H1 (cell line): ENCODE measurements around the gene OR4E2. TPM values are rescaled to one million over a fixed set of nuclear protein-coding genes. Genes with fewer than 3 reads are reported as not detected.

Experiments
- CTCF ChIA-PET: fragments of 300-600 bp; sonication (Branson Sonifier 250); formaldehyde crosslinking; loops from one replicate; lab custom pipeline; 2021; ENCODE audit not compliant: partially characterized antibody; lab: Charles Lee
- POLR2A ChIA-PET: fragments of 300-600 bp; sonication (Branson Sonifier 250); formaldehyde crosslinking; loops from one replicate; lab custom pipeline; 2021; ENCODE audit warnings: inconsistent platforms; ENCODE audit not compliant: partially characterized antibody; lab: Charles Lee
- DNase-seq, 2 experiments: peaks; one replicate each; pipeline versions ENCODE4 v3.0.0 to v3.0.0-alpha.2; 2010 to 2022; ENCODE audit warnings: low spot score in 2 of 2, low read depth in 1 of 2, mixed read lengths in 1 of 2
- FAIRE-seq: peaks from 2 replicates; lab custom pipeline; 2011; peaks lifted over from hg19 to GRCh38; lab: Jason Lieb, UNC
- H2AFZ ChIP-seq: 2 replicates; pipeline ENCODE4 v1.8.1; 2012; ENCODE audit warnings: low read length, inconsistent platforms
- H2AK5ac ChIP-seq: 2 replicates; pipeline ENCODE4 v1.6.1; 2013; ENCODE audit warnings: low read depth, low read length
- H2BK120ac ChIP-seq: replicated peaks from 2 replicates; pipeline ENCODE3; 2013; ENCODE audit warnings: low read depth, low read length, inconsistent platforms
- H2BK12ac ChIP-seq: 2 replicates; pipeline ENCODE4 v1.6.1; 2013; ENCODE audit warnings: low read depth, low read length
- H2BK15ac ChIP-seq: 2 replicates; pipeline ENCODE4 v1.6.1; 2013; ENCODE audit warnings: low read length
- H2BK20ac ChIP-seq: 2 replicates; pipeline ENCODE4 v1.6.1; 2013; ENCODE audit warnings: low read length
- H2BK5ac ChIP-seq: 2 replicates; pipeline ENCODE4 v1.6.1; 2013; ENCODE audit warnings: low read depth, low read length
- H3K14ac ChIP-seq: 2 replicates; pipeline ENCODE4 v1.6.1; 2013; ENCODE audit warnings: inconsistent platforms; ENCODE audit not compliant: insufficient read length
- H3K18ac ChIP-seq: 2 replicates; pipeline ENCODE4 v1.6.1; 2013; ENCODE audit warnings: low read length; ENCODE audit errors: extremely low read depth
- H3K23ac ChIP-seq: 2 replicates; pipeline ENCODE4 v1.6.1; 2013; ENCODE audit warnings: inconsistent platforms; ENCODE audit not compliant: insufficient read length
- H3K23me2 ChIP-seq: 2 replicates; pipeline ENCODE4 v1.6.1; 2013; ENCODE audit warnings: low read depth, low read length
- H3K27ac ChIP-seq: 2 replicates; pipeline ENCODE4 v1.6.1; 2011; ENCODE audit warnings: low read depth, low read length, inconsistent platforms
- H3K27me3 ChIP-seq, 4 experiments: replicated peaks in 1 of 4; 1 replicate in 1 of 4; 2 replicates in 3 of 4; pipeline versions ENCODE4 v1.6.1 to v1.8.1; 2011 to 2013; ENCODE audit warnings: low read length in 3 of 4, mild to moderate bottlenecking in 3 of 4, inconsistent platforms in 2 of 4, mixed read lengths in 2 of 4, moderate library complexity in 1 of 4; ENCODE audit not compliant: control insufficient read depth in 3 of 4, insufficient read depth in 3 of 4; ENCODE audit errors: extremely low read depth in 1 of 4
- H3K36me3 ChIP-seq, 4 experiments: 2 replicates each; pipeline versions ENCODE4 v1.6.1 to v1.8.1; 2011 to 2013; ENCODE audit warnings: mild to moderate bottlenecking in 4 of 4, low read length in 3 of 4, moderate library complexity in 2 of 4, control low read depth in 1 of 4, inconsistent platforms in 1 of 4; ENCODE audit not compliant: insufficient read depth in 4 of 4, control insufficient read depth in 2 of 4
- H3K4ac ChIP-seq: replicated peaks from 2 replicates; pipeline ENCODE3; 2013; ENCODE audit warnings: low read length, low read depth, mixed read lengths, inconsistent platforms; ENCODE audit not compliant: insufficient read length
- H3K4me1 ChIP-seq, 4 experiments: replicated peaks in 1 of 4; 1 replicate in 1 of 4; 2 replicates in 3 of 4; pipeline versions ENCODE4 v1.6.1 to v1.8.1; 2011 to 2013; ENCODE audit warnings: low read length in 3 of 4, inconsistent platforms in 2 of 4, mixed read lengths in 1 of 4; ENCODE audit not compliant: insufficient read depth in 4 of 4, control insufficient read depth in 3 of 4
- H3K4me2 ChIP-seq, 2 experiments: 2 replicates each; pipeline versions ENCODE4 v1.6.1 to v1.8.1; 2011 to 2013; ENCODE audit warnings: low read depth in 2 of 2, low read length in 2 of 2, control low read depth in 1 of 2, inconsistent platforms in 1 of 2, mild to moderate bottlenecking in 1 of 2; ENCODE audit not compliant: insufficient read depth in 1 of 2
- H3K4me3 ChIP-seq, 4 experiments: fragments of 200-600, 300-600 bp in 1 of 4; sonication (generic), shearing (Covaris generic), sonication (Bioruptor Twin) in 1 of 4; 2 replicates each; pipeline versions ENCODE4 v1.5.1 to v1.8.1; 2011 to 2016; ENCODE audit warnings: low read length in 4 of 4, low read depth in 3 of 4, control low read depth in 2 of 4, inconsistent platforms in 2 of 4, mild to moderate bottlenecking in 2 of 4, mixed read lengths in 1 of 4, moderate library complexity in 1 of 4; ENCODE audit not compliant: insufficient read depth in 2 of 4; ENCODE audit errors: extremely low read depth in 1 of 4
- H3K56ac ChIP-seq: replicated peaks from 2 replicates; pipeline ENCODE3; 2013; ENCODE audit warnings: low read depth, mild to moderate bottlenecking, mixed read lengths, low read length, inconsistent platforms; ENCODE audit not compliant: insufficient read length
- H3K79me1 ChIP-seq: 2 replicates; pipeline ENCODE4 v1.6.1; 2013; ENCODE audit warnings: low read depth, low read length, control low read depth
- H3K79me2 ChIP-seq, 2 experiments: 2 replicates each; pipeline versions ENCODE4 v1.6.1 to v1.8.1; 2012 to 2013; ENCODE audit warnings: low read length in 2 of 2, mild to moderate bottlenecking in 2 of 2, inconsistent platforms in 1 of 2; ENCODE audit not compliant: insufficient read depth in 2 of 2, control insufficient read depth in 1 of 2
- H3K9ac ChIP-seq, 4 experiments: replicated peaks in 1 of 4; 1 replicate in 1 of 4; 2 replicates in 3 of 4; pipeline versions ENCODE4 v1.6.1 to v1.8.1; 2011 to 2013; ENCODE audit warnings: low read depth in 3 of 4, low read length in 3 of 4, control low read depth in 2 of 4, mild to moderate bottlenecking in 2 of 4, moderate library complexity in 2 of 4, inconsistent platforms in 1 of 4; ENCODE audit errors: extremely low read depth in 1 of 4
- H3K9me3 ChIP-seq, 2 experiments: 2 replicates each; pipeline versions ENCODE4 v1.6.1 to v1.8.1; 2012 to 2013; ENCODE audit warnings: mild to moderate bottlenecking in 2 of 2, moderate library complexity in 2 of 2, control low read depth in 1 of 2, inconsistent platforms in 1 of 2, low read depth in 1 of 2, low read length in 1 of 2, mixed read lengths in 1 of 2; ENCODE audit not compliant: insufficient read depth in 2 of 2
- H4K20me1 ChIP-seq, 2 experiments: replicated peaks in 1 of 2; 2 replicates each; pipeline versions ENCODE3 to v1.8.1; 2011 to 2013; ENCODE audit warnings: inconsistent platforms in 2 of 2, low read length in 2 of 2, mild to moderate bottlenecking in 1 of 2; ENCODE audit not compliant: insufficient read depth in 2 of 2, control insufficient read depth in 1 of 2
- H4K5ac ChIP-seq: 2 replicates; pipeline ENCODE4 v1.6.1; 2013; ENCODE audit warnings: low read length, low read depth, mixed read lengths, inconsistent platforms; ENCODE audit not compliant: insufficient read length
- H4K8ac ChIP-seq: 2 replicates; pipeline ENCODE4 v1.8.0; 2013; ENCODE audit warnings: mild to moderate bottlenecking, moderate library complexity, low read length, inconsistent platforms; ENCODE audit not compliant: insufficient read depth; ENCODE audit errors: extremely low read depth
- H4K91ac ChIP-seq: replicated peaks from 2 replicates; pipeline ENCODE3; 2013; ENCODE audit warnings: low read length, mixed read lengths, inconsistent platforms; ENCODE audit not compliant: insufficient read length
- ATF3 ChIP-seq: IDR thresholded peaks from 2 replicates; pipeline ENCODE4 v1.6.1; 2011; ENCODE audit warnings: low read depth, mild to moderate bottlenecking, low read length; ENCODE audit not compliant: insufficient read depth
- BCL11A ChIP-seq, 2 experiments: IDR thresholded peaks; one replicate each; pipeline ENCODE4 v1.6.1; 2011; ENCODE audit warnings: low read depth in 2 of 2, low read length in 2 of 2, mild to moderate bottlenecking in 2 of 2
- CBX5 ChIP-seq: fragments of 300-800, 300-1000 bp; sonication (generic); IDR thresholded peaks from 2 replicates; pipeline ENCODE4 v1.7.1; 2016; ENCODE audit warnings: antibody characterized with exemption, low read length, low read depth
- CREB1 ChIP-seq: IDR thresholded peaks from 2 replicates; pipeline ENCODE4 v1.6.1; 2012; ENCODE audit warnings: inconsistent platforms
- CTCF ChIP-seq, 3 experiments: IDR thresholded peaks; 1 replicate in 2 of 3; 2 replicates in 1 of 3; pipeline versions ENCODE4 v1.5.1 to v1.6.1; 2011; ENCODE audit warnings: low read length in 3 of 3, mild to moderate bottlenecking in 3 of 3, inconsistent platforms in 2 of 3, low read depth in 1 of 3, moderate library complexity in 1 of 3; ENCODE audit not compliant: insufficient read depth in 1 of 3; ENCODE audit errors: control extremely low read depth in 1 of 3
- EGR1 ChIP-seq: IDR thresholded peaks from 2 replicates; pipeline ENCODE4 v1.6.1; 2011; ENCODE audit warnings: low read depth, low read length, borderline replicate concordance
- EZH2 ChIP-seq: fragments of 200-600 bp; sonication (generic); IDR thresholded peaks from 2 replicates; pipeline ENCODE4 v1.7.1; 2012; ENCODE audit warnings: low read depth, mild to moderate bottlenecking, moderate library complexity, low read length, inconsistent platforms; ENCODE audit not compliant: severe bottlenecking
- KDM4A ChIP-seq: IDR thresholded peaks from one replicate; pipeline ENCODE4 v1.7.1; 2012; ENCODE audit warnings: low read depth, mild to moderate bottlenecking, moderate library complexity, low read length, inconsistent platforms; ENCODE audit not compliant: severe bottlenecking
- POLR2AphosphoS5 ChIP-seq: IDR thresholded peaks from 2 replicates; pipeline ENCODE4 v1.6.1; 2011; ENCODE audit warnings: low read depth, low read length
- SAP30 ChIP-seq: fragments of 300-600 bp; sonication (generic); IDR thresholded peaks from 2 replicates; pipeline ENCODE4 v1.7.1; 2012; ENCODE audit warnings: low read length, moderate library complexity, mild to moderate bottlenecking, inconsistent platforms; ENCODE audit not compliant: insufficient read depth, insufficient replicate concordance
- SIRT6 ChIP-seq: IDR thresholded peaks from one replicate; pipeline ENCODE4 v1.7.1; 2012; ENCODE audit warnings: low read length, inconsistent platforms
- SP1 ChIP-seq: IDR thresholded peaks from 2 replicates; pipeline ENCODE4 v1.6.1; 2011; ENCODE audit warnings: low read depth, low read length
- TCF12 ChIP-seq: IDR thresholded peaks from 2 replicates; pipeline ENCODE4 v1.6.1; 2011; ENCODE audit warnings: low read depth, mild to moderate bottlenecking, low read length
- polyA plus RNA-seq, 7 experiments: library from polyadenylated mRNA; depleted of rRNA in 3 of 7; stranded (reverse) in 5 of 7; unstranded in 2 of 7; fragments of >200 nt in 5 of 7; fragments of 200-250 nt in 2 of 7; gene quantifications; 1 replicate in 5 of 7; 2 replicates in 1 of 7; 4 replicates in 1 of 7; pipeline versions ENCODE4 v1.2.1 to v1.2.3, GENCODE V29; 2011 to 2013; ENCODE audit warnings: missing spikeins in 2 of 7, mixed read lengths in 2 of 7
- total RNA-seq: library from RNA; stranded (reverse); fragmentation: NEBNext Ultra II Directional; extraction: Animal tissue kit (Norgen Biotek cat#: 25700); gene quantifications from 2 replicates; pipeline ENCODE4 v1.2.1, GENCODE V29; 2021

The OR4E2 gene
- total and polyA plus RNA-seq, 2 of the 8 experiments (the other 6 are each of a cell fraction or from before 2014, with no cell fraction given), result not detected

GRCh38 chr14:21694425-21694824 lies 40.8 kb downstream of the OR4E2 start:
- H3K36me3 ChIP-seq, result no peaks in the 10 kb centered on the region
- H3K27ac ChIP-seq, result no peak overlapping the region
- no peak overlapping the region for H3K18ac ChIP-seq
- DNase-seq, result no peak
- no peak overlapping the region for H2AFZ ChIP-seq
- no peak overlapping the region for H4K5ac ChIP-seq
- H3K9me3 ChIP-seq, result peaks cover 0 to 8% of the 10 kb centered on the region in 2 experiments; a peak in 1 of 4 replicates
- no peaks in the 10 kb centered on the region for H3K79me1 ChIP-seq
- no peaks in the 10 kb centered on the region for H4K20me1 ChIP-seq
- no peak overlapping the region for H2BK20ac ChIP-seq
- H3K4ac ChIP-seq, result no peak overlapping the region
- no peak overlapping the region for H3K4me3 ChIP-seq
- ChIA-PET CTCF (interaction anchor here (1.0 to 3.0 kb wide), 2 partner anchors 14 to 17 kb away, joined by 3 to 11 read pairs; no protein-coding TSS in a partner anchor), POLR2A (no interaction called here)
- H3K56ac ChIP-seq, result no peak overlapping the region
- H3K4me1 ChIP-seq, result no peaks in the 10 kb centered on the region
- FAIRE-seq, result no peak
- no peaks in the 10 kb centered on the region for H3K23me2 ChIP-seq
- H2BK12ac ChIP-seq, result no peak overlapping the region
- no peak overlapping the region for H2AK5ac ChIP-seq
- H3K14ac ChIP-seq, result no peak overlapping the region
- H4K91ac ChIP-seq, result no peak overlapping the region
- no peak overlapping the region for H2BK5ac ChIP-seq
- H3K27me3 ChIP-seq, result no peaks in the 10 kb centered on the region
- H2BK15ac ChIP-seq, result no peak overlapping the region
- H3K9ac ChIP-seq, result no peak overlapping the region
- no peaks in the 10 kb centered on the region for H3K79me2 ChIP-seq
- H3K4me2 ChIP-seq, result no peak overlapping the region
- no peak overlapping the region for H3K23ac ChIP-seq
- H2BK120ac ChIP-seq, result no peak overlapping the region
- no peak overlapping the region for H4K8ac ChIP-seq
- TF ChIP-seq SAP30, result no peak
- TF ChIP-seq POLR2AphosphoS5, result no peak
- no peak for TF ChIP-seq BCL11A (IDR thresholded peaks at IDR 0.05; ENCODE audit: low read depth in 2 of 2, low read length in 2 of 2)
- TF ChIP-seq TCF12, result no peak
- TF ChIP-seq EGR1, result no peak
- no peak for TF ChIP-seq EZH2
- TF ChIP-seq KDM4A, result no peak
- TF ChIP-seq ATF3, result no peak
- TF ChIP-seq SP1, result no peak
- TF ChIP-seq SIRT6, result no peak
- TF ChIP-seq CTCF (IDR thresholded peaks at IDR 0.05; ENCODE audit: control extremely low read depth in 1 of 3, insufficient read depth in 1 of 3, low read depth in 1 of 3, low read length in 3 of 3), result no peak
- TF ChIP-seq CBX5, result no peak
- TF ChIP-seq CREB1, result no peak
